HG02840 (cell line): Measurements from ENCODE around the gene RAP2C.
"Not testable (repeated sequence)": the region's sequence is repeated elsewhere in the genome, so short reads cannot be mapped to it uniquely, and the experiment has no call there.

ENCODE experiments used
- ATAC-seq: cut with Tn5 transposase; IDR thresholded peaks from one replicate; pipeline ENCODE4 v1.9.1; 2021; ENCODE audit warnings: mild to moderate bottlenecking, moderate library complexity, moderate number of reproducible peaks; ENCODE audit not compliant: unreplicated experiment, low FRiP score

RAP2C gene

DNA sequence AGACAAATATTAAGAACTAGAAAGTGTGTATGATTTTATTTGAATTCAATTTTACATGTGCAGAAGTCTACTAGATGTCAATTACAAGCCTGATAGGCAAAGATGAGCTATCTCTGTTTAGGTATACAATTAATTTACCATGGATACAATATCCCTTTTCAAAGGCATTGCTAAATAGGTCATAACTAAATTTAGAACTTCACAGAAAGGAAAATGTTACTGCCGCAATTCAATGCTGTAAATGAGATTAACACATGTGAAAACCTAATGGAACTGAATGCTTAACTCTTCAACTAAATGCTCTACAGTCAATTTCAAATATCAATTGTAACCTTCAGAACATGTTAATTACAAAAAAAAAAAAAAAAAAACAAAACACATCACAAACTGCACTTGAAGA is 14.6 kb downstream of the RAP2C start:
- no peak for ATAC-seq

DNA sequence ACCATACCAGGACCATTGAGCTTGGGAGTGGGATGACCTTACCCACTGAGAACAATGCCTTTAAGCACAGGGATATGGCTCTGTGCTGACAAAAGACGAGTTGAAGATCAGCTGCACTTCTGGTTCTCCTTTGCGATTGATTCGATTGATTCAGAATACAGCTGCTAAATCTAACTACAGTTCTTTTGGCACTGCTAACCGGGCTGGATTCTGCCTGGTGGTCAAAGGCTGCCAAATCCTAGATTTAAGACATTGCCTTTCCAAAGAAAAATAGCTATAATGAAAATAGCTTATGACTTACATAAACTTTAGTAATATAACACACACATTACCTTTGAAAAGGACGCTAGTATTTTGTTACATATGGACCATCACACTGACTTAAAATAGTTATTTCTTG is 18.3 kb downstream of the RAP2C start:
- no peak for ATAC-seq

DNA sequence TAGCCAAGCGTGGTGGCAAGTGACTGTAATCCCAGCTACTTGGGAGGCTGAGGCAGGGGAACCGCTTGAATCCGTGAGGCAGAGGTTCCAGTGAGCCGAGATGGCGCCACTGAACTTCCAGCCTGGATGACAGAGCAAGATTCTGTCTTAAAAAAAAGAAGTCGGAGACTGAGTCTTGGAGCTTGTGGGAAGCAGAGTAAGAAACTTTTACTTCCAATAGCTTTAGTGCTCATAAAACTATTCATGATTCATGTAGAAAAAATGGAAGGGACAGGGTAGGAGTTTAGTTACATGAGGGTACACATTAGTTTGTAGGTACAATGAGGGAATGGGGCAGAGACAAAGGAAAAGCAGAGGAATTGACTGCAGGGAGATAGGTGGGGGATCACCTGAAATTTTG is 19.3 kb downstream of the RAP2C start:
- no peak for ATAC-seq

DNA sequence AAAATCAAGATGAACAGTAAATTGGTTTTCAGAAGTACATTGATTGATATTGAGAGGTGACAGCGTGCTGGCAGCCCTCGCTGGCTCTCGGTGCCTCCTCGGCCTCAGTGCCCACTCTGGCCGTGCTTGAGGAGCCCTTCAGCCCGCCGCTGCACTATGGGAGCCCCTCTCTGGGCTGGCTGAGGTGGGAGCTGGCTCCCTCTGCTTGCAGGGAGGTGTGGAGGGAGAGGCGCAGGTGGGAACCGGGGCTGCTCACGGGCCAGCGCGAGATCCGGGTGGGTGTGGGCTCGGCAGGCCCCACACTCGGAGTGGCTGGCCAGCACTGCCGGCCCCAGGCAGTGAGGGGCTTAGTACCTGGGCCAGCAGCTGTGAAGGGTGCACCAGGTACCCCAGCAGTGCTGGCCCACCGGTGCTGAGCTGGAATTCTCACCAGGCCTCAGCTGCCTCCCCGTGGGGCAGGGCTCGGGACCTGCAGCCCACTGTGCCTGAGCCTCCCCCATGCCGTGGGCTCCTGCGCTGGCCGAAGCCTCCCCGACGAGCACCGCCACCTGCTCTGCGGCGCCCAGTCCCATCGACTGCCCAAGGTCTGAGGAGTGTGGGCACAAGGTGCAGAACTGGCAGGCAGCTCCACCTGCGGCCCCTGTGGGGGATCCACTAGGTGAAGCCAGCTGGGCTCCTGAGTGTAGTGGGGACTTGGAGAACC is 25.2 kb downstream of the RAP2C start:
- ATAC-seq, result no peak

DNA sequence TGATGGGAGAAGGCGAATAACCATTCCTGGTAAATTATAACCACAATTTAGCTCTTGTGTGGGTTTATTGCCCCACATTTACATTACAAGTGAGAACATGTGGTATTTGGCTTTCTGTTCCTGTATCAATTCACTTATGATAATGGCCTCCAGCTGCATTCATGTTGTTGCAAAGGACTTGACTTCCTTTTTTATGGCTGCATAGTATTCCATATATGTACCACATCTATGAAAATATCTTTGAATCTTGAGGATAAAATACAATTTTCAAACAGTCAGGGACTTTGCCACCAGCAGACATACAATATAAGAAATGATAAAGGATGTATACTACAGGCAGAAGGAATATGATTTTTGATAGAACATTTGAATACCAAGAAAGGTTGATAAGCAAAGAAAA is 27.3 kb downstream of the RAP2C start:
- ATAC-seq, result no peak

DNA sequence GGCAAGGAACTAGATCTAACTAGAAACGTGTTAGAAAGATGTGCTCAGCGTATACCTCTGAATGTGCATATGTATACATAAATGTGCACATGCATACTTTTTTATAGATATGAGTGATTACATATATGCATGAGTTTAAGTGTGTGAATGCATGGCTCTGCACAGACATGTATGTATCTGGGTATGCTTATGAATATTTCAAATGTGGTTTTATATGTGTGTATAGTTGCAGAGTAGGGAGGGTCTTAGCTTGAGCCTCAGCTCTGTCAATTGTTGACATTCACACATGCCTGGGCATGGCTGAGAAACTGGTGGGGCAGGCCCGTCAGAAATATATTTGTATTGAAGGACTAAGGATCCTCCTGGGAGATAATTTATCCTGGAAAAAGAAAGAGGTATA is 31.1 kb downstream of the RAP2C start:
- no peak for ATAC-seq

DNA sequence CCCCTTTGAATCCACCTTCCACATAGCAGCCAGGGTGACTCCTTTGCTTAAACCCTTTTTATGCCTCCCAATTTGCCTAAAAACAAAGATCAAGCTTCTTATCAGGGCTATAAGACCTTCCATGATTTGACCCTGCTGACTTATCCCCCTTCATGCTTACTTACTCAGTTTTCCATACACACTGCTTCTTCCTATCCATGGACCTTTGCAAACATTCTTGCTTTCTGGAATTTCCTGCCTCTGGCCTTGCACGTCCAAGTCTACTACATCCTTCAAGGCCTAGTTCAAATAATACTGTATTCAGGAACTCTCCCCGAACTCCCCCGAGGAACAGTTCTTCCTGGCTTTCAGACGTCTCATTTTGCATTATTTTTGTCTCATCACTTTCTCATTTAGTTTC is 31.8 kb downstream of the RAP2C start:
- no peak for ATAC-seq

DNA sequence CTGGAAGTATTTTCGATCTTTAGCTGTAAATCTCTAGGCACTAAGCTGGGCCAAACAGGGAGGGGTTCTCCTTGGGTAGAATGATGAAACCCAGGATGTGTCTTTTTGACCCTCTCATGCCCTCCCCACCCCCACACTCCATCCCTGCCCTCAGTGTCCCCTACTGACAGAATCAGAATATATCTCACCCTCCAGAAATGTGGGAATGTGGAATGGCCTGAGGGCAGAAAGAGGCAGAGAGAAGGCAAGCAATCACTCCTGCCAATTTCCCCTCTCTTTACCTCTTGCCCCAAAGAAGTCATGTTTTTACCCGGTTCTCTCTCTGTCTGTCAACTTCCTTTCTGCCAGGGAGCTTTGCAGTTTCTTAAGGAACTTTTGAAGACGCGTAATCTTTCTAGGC is 34.4 kb downstream of the RAP2C start:
- ATAC-seq, result no peak

DNA sequence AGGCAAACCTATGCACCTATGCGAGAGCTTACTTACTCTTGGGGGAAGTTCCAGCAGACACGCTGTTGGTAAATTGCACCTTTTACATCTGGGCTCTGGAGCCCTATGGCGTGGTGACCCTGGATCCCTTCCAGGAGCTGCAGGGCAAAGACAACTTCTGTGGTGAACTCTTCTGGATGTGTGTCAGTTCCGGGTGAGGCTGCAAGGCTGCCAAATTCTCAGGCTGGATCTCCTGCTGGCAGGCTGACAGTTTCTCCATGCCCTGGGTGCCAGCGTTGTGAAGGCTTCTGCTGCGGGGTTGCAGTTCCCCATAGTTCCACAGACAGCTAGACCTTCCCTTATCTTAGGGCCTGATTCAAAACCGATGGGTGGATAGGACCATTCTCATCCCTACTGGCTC is 37.9 kb downstream of the RAP2C start:
- no peak for ATAC-seq

DNA sequence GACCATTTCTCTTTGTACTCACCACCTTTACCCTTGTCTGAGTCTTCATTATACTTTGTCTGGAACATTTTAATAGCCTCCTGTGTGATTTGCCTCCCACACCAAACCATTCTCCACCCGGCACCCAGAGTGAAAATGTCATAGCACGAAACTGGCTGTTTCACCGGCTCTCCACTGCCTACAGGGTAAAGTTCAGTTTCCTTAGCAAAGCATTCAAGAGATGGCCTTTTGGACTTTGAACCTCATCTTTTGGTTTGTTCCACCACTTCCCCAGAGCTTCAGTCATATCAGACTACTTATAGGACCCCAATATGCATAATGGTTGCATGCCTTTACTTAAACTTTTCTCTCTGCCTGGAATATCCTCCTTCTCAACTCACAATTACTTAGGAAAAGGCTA is 38.3 kb downstream of the RAP2C start:
- no peak for ATAC-seq

DNA sequence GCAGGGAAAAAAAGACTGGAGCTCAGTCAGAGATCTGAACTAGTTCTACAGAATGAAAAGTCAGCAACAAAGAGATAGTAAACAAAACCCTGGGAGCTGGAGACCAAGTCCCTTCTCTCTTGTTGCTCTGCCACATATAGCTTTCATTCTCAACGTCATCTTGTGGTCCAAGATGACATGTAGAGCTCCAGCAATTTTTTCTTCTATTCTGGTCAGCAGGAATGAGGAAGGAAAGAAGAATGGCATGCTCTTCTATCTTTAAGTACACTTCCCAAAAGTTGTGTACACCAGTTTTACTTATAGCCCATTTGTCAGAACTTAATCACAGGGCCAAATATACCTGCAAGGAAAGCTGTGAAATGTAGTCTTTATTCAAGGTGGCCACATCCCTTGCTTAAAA is 45.6 kb downstream of the RAP2C start:
- no peak for ATAC-seq

DNA sequence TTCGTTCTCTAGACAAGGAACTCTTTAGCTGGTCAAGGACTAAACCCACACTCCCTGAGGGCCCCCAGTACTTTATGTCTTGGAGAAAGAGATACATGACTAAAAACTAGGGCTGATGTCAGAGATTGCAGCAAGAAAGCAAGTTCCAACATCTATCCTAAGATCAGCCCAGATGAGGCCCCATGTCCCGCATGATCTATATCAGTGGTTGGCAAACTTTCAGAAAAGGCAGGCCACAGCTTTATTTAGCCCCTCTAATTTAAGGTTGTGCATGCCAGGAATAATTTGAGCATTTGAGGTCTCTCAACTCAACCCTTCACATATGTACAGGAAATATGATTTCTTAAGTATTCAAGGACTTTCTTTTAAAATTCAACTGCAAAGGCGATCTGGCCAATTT is 47.4 kb downstream of the RAP2C start:
- no peak for ATAC-seq

DNA sequence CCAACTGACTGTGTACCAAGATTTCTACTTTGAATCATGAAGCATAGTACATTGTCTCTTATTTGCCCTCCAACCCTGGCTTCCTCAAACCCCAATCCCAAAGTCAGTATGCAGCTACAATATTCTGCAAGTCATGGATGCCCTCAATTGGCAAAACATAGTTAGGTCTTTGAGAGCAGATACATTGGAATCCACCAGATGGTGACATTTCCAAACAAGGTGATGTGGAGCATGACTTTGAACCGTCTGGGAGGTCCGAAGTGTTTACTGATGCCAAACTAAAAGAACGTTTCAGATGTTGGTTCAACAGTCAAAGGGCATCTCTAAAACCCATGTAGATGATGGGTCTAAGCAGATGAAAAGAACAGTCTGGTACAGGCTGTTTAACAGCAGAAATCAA is 47.8 kb downstream of the RAP2C start:
- no peak for ATAC-seq

DNA sequence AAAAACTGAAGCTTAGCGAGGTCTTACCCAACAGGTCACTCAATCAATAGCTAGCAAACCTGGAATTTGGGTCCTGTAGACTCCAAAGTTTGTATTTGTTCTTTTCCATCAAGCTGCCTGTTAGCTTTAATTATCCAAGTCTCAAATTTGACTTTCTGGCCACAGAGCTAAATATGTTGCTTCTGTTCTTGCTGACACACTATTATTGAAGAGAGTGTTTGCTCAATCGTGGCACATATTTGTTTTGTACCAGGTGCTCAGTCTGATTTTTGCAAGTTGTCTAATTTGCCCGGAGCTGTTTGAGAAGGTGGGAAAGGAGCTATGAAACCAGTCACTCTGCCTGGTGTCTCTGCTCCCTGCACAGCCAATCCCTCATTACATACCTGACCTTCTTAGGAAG is 49.7 kb downstream of the RAP2C start:
- ATAC-seq, result no peak

DNA sequence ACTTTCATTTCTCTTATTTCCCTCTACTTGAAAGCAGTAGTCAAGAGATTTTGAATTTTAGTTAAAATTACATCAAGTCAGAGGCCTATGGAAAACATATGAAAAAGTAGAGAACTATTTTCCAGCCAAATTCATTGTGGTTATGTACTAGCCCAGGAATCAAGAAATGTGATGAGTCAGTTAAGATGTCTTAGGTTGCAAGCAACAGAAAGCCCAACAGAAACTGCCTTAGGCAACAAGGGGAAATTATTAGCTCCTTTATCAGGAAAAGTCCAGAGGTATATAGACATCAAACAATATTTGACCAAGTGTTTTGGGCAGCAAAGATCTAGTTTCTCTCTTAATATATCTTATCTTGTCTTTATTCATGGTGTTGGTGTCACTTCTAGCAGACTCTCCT is 53.6 kb downstream of the RAP2C start:
- ATAC-seq, result no peak

DNA sequence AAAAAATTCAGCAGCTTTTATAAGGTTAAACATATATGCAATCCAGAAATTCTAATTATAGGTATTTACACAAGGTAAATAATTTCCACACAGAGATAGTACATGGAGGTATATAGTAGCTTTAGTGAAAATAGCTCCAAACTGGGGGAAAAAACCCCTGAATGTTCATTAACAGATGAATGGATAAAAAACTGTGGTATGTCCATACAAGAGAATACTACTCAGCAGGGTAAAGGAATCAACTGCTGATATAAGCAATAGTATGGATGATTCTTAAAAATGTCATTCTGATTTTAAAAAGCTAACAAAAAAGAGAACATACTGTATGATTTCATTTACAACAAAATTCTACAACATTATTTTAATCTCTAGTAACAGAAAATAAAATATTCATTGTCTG is 54.2 kb downstream of the RAP2C start:
- ATAC-seq, result no peak

DNA sequence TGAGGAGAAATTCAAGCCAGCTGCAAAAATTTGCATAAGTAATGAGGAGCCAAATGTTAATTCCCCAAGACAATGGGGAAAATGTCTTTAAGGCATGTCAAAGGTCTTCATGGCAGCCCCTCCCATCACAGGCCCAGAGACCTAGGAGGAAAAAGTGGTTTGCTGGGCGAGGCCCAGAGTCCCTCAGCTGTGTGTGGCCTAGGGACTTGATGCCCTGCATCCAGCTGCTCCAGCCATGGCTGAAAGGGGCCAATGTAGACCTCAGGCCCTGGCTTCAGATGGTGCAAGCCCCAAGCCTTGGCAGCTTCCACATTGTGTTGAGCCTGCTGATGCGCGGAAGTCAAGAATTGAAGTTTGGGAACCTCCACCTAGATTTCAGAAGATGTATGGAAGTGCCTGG is 56.2 kb downstream of the RAP2C start:
- ATAC-seq, result not testable (repeated sequence)

DNA sequence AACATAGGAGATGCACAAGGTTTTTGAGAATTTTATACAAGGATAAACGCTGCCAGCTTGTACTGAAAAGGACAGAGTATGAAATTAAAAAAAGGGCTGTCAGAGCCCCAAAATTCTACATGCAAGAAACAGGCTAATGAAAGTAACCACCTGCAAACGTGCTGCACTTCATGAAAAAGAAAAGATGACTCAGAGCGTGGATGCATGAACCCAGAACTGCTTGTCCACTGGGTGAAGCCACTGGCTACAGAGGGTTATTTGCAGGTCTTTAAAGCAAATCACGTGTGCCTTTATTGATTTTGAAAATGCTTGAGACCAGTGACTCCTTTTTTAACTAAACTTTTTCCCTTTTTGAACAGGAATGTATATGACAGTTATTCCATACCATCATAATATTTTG is 66.1 kb downstream of the RAP2C start:
- no peak for ATAC-seq
